Uterus (tissue), 4 donors: ENCODE data around the gene GLRA1. TPM values are rescaled to one million over a fixed set of nuclear protein-coding genes. Genes with fewer than 3 reads are reported as not detected.

Source experiments
- DNase-seq, 2 donors: peaks; one replicate each; pipeline ENCODE4 v3.0.0-alpha.2; 2019 to 2020
- H3K27ac ChIP-seq, 2 donors: fragments of 200-600 bp; sonication (generic); 1 replicate in 1 of 2; 2 replicates in 1 of 2; pipeline ENCODE4 v1.5.1; 2016 to 2018
- H3K27me3 ChIP-seq, 2 donors: fragments of 200-600 bp; sonication (generic); one replicate each; pipeline ENCODE4 v1.5.1; 2018 to 2019; ENCODE audit warnings: control low read depth in 1 of 2
- H3K36me3 ChIP-seq, 2 donors: fragments of 200-600 bp; sonication (generic); one replicate each; pipeline ENCODE4 v1.5.1; 2019; ENCODE audit warnings: control low read depth in 1 of 2
- H3K4me1 ChIP-seq, 2 donors: fragments of 200-600 bp; sonication (generic); one replicate each; pipeline ENCODE4 v1.5.1; 2018 to 2019; ENCODE audit warnings: control low read depth in 1 of 2
- H3K4me3 ChIP-seq, 2 donors: fragments of 200-600 bp; sonication (generic); 1 replicate in 1 of 2; 2 replicates in 1 of 2; pipeline ENCODE4 v1.5.1; 2018 to 2019; ENCODE audit warnings: mild to moderate bottlenecking in 1 of 2
- H3K9me3 ChIP-seq, 2 donors: fragments of 200-600 bp; sonication (generic); one replicate each; pipeline ENCODE4 v1.5.1; 2019; ENCODE audit warnings: control low read depth in 1 of 2
- POLR2A ChIP-seq, 2 donors: fragments of 450-650 bp; IDR thresholded peaks; one replicate each; pipeline ENCODE4 v1.6.1; 2016; ENCODE audit warnings: antibody characterized with exemption in 2 of 2, mild to moderate bottlenecking in 1 of 2, moderate library complexity in 1 of 2
- intact Hi-C: fragments of 100-400 bp; cut with DNase I; formaldehyde crosslinking; loops from one replicate; pipeline ENCODE4 v1.15.1; 2023; ENCODE audit warnings: low total_unique reads
- total RNA-seq, 4 donors: library from RNA; depleted of rRNA in 3 of 4; stranded (reverse); fragments of >200 nt in 3 of 4; gene quantifications; one replicate each; pipeline versions ENCODE4 v1.1.0 to v1.2.4, GENCODE V29; 2014 to 2023
- TF ChIP-seq, protein P1 (sequence below), 4 experiments: fragments of 200-600 bp in 2 of 4; fragments of 450-650 bp in 2 of 4; sonication (generic) in 2 of 4; IDR thresholded peaks; one replicate each; pipeline ENCODE4 v1.5.1; 2016 to 2019; ENCODE audit warnings: antibody characterized with exemption in 4 of 4, mild to moderate bottlenecking in 2 of 4, moderate library complexity in 1 of 4
- donor health status: DM: yes; HTN: yes; CAD: no.

Gene GLRA1
- total RNA-seq, 4 donors from 2014 or later = not detected

DNA sequence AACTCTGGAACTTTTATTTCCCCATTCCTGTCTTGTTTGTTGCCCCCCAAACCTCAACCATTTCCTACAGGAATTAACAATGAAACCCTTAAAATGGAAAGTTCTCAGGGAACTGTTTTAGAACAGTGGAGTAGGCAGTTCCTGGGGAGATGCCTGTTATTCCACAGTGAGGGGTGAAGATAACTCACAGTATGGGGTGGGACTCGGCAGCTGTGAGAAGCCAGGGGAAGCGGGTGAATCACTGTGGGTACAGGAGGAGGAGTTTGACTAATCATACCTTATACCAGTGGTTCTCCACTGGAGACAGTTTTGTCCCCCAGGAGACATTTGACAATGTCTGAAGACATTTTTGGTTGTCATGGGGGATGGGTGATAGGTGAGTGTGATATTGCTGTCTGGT is 36.9 kb upstream of the GLRA1 start:
- H3K9me3 ChIP-seq = no peaks in the 10 kb centered on the region
- no peaks in the 10 kb centered on the region for H3K36me3 ChIP-seq
- H3K27ac ChIP-seq = no peak overlapping the region
- DNase-seq = no peak
- no peaks in the 10 kb centered on the region for H3K4me1 ChIP-seq
- no peak for TF ChIP-seq POLR2A (IDR thresholded peaks at IDR 0.05)
- TF ChIP-seq, protein P1, sequence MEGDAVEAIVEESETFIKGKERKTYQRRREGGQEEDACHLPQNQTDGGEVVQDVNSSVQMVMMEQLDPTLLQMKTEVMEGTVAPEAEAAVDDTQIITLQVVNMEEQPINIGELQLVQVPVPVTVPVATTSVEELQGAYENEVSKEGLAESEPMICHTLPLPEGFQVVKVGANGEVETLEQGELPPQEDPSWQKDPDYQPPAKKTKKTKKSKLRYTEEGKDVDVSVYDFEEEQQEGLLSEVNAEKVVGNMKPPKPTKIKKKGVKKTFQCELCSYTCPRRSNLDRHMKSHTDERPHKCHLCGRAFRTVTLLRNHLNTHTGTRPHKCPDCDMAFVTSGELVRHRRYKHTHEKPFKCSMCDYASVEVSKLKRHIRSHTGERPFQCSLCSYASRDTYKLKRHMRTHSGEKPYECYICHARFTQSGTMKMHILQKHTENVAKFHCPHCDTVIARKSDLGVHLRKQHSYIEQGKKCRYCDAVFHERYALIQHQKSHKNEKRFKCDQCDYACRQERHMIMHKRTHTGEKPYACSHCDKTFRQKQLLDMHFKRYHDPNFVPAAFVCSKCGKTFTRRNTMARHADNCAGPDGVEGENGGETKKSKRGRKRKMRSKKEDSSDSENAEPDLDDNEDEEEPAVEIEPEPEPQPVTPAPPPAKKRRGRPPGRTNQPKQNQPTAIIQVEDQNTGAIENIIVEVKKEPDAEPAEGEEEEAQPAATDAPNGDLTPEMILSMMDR (IDR thresholded peaks at IDR 0.05) = no peak
- H3K4me3 ChIP-seq = no peak overlapping the region
- no peaks in the 10 kb centered on the region for H3K27me3 ChIP-seq
- intact Hi-C loops = no loop called here

DNA sequence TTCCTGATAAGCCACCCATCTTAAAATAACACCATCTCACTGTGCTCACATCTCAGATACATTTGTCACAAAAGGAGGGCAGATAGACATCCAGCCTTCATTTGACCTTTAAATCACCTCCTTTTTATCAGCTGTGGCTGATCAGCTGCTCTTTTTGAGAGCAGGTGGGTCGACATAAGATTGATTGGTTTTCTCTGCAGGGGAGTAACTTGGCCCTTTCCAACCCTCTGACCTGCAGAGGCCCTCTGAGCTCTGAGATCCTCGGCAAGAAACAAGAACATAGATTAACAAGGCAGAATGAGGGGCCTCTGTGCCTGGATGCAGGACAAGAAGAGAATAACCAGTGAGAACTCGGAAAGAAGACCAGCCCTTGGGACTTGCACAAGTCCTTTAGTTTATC is 33.5 kb upstream of the GLRA1 start:
- Histone ChIP-seq H3K36me3 (no peaks in the 10 kb centered on the region), H3K4me1 (no peaks in the 10 kb centered on the region)
- no peak for TF ChIP-seq POLR2A (IDR thresholded peaks at IDR 0.05)
- TF ChIP-seq, protein P1 (IDR thresholded peaks at IDR 0.05) = no peak

DNA sequence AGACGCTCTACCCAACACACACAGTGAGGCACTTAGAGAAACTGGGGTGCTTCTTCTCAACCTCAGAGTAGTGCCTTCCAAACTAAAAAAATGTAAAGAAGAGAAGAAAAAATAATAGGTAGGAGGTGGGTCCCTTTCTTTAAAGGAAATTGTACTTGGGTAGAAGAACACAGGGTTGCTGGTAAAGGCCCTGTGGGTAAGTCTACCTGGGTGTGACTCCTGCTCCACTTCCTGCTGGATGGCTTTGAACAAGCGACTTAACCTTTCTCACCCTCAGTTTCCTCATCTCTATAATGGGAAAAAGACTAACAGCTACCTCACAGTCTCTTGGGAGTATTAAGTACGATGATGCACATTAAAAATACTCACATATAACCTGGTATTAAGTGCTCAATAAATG is 32.1 kb upstream of the GLRA1 start:
- no peaks in the 10 kb centered on the region for H3K36me3 ChIP-seq
- no peak overlapping the region for H3K27ac ChIP-seq
- no peaks in the 10 kb centered on the region for H3K4me1 ChIP-seq
- TF ChIP-seq, protein P1 (IDR thresholded peaks at IDR 0.05) = no peak
- TF ChIP-seq POLR2A (IDR thresholded peaks at IDR 0.05) = no peak
- H3K27me3 ChIP-seq = no peaks in the 10 kb centered on the region
- intact Hi-C loops = no loop called here
- H3K9me3 ChIP-seq = no peaks in the 10 kb centered on the region
- H3K4me3 ChIP-seq = no peak overlapping the region
- no peak for DNase-seq

More for the DNA sequence above, 33.5 kb upstream of the GLRA1 start:
- DNase-seq = no peak
- no peak overlapping the region for H3K4me3 ChIP-seq
- intact Hi-C loops = no loop called here
- no peaks in the 10 kb centered on the region for H3K27me3 ChIP-seq
- H3K9me3 ChIP-seq = no peaks in the 10 kb centered on the region
- no peak overlapping the region for H3K27ac ChIP-seq

DNA sequence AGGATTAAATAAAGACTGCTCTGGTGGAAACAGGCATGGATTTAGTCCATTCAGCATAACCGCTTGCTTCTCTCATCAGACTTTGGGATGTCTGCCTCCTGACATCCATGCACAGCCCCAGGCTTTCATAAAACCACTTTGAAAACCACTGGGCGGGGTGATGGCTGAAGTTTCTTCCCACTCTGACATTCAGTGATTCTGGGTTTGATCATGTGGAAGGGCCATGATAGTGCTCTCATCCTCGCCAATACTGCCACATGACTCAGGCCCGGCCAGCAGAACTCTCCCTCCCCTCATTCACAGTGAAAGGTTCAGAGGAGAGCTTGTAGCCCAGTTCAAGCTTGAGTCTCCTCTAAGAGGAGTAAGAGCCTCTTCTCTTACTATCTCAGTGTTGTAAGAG is 29.6 kb upstream of the GLRA1 start:
- intact Hi-C loops = no loop called here
- H3K4me1 ChIP-seq = no peaks in the 10 kb centered on the region
- no peaks in the 10 kb centered on the region for H3K27me3 ChIP-seq
- DNase-seq = no peak
- TF ChIP-seq POLR2A (IDR thresholded peaks at IDR 0.05) = no peak
- TF ChIP-seq, protein P1 (IDR thresholded peaks at IDR 0.05) = no peak
- no peaks in the 10 kb centered on the region for H3K9me3 ChIP-seq
- no peak overlapping the region for H3K4me3 ChIP-seq
- H3K36me3 ChIP-seq = no peaks in the 10 kb centered on the region
- no peak overlapping the region for H3K27ac ChIP-seq

DNA sequence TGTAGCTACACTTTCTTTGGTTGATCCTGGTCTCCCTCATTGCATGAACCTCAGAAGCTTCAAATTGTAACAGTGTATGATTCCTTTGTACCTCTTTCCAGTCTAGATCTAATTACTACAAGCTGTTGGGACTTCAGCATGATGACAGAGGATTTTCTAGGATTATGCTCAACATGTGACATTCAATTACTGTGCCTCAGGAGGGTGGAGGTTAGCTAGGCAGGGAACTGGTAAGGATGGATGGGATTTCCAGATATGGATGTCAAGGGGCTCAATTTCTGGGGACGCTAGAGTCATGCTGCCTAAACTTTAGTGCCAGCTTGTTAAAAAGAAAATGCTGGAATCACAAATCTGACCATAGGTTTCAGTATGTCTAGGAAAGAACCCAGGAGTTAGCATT is 29.2 kb upstream of the GLRA1 start:
- DNase-seq = no peak
- intact Hi-C loops = no loop called here

More for the DNA sequence above, 29.2 kb upstream of the GLRA1 start:
- no peaks in the 10 kb centered on the region for H3K4me1 ChIP-seq
- H3K27me3 ChIP-seq = no peaks in the 10 kb centered on the region
- no peak overlapping the region for H3K27ac ChIP-seq
- H3K9me3 ChIP-seq = no peaks in the 10 kb centered on the region
- H3K4me3 ChIP-seq = no peak overlapping the region
- TF ChIP-seq POLR2A (IDR thresholded peaks at IDR 0.05) = no peak
- TF ChIP-seq, protein P1 (IDR thresholded peaks at IDR 0.05) = no peak
- no peaks in the 10 kb centered on the region for H3K36me3 ChIP-seq
